ENCODE data around the gene IL3.

DNA sequence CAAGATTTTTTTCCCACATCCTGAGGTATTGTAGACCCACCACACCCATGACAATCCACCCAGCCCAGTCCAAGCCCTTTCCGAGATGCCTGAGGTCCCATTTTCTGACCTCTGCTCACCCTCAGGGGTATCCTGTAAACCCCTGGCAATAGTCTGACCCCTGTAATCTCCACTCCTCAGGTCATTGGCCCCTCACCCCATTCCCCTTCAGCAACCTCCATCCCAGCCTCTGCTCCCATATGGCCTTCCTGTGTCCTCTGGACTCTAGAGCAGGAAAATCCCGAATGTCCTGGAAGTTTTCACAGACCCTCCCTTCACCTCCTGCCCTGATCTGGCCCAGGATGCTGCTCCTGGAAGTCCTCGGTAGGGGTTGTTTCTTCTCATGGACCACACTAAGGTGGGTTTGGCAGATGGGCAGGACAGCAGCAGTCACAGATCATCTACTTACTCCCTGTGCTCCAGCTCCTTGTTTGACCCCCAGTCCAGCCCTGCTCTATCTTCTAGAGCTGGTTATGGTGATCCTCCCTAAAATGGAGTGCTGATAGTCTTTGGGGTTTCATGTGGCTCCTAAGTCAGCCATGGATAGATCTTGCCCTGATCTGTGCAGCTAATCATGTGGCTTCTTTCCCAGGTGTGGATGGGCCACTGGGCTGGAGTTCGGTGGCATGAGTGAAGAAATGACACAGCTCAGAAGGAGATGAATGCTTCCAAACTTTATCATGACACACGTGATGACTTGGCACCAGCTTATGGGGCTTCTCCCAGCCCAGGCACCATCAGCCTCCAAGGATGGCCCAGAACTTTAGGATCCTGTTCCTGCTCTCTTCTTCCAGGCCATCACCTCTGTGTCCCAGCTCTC, 37.0 kb upstream of the IL3 start:
- TF ChIP-seq POLR2A (IDR thresholded peaks at IDR 0.05; ENCODE audit: low read depth, low read length) (no peak), MAZ (IDR thresholded peaks at IDR 0.05; ENCODE audit: borderline replicate concordance, low read depth, low read length) (no peak), SMC3 (IDR thresholded peaks at IDR 0.05; ENCODE audit: low read depth, low read length) (no peak), MXI1 (IDR thresholded peaks at IDR 0.05; ENCODE audit: borderline replicate concordance, low read depth, low read length) (no peak), RAD21 (IDR thresholded peaks at IDR 0.05; ENCODE audit: low read length) (no peak), RFX5 (IDR thresholded peaks at IDR 0.05; ENCODE audit: low read depth, low read length) (no peak), NFE2L2 (IDR thresholded peaks at IDR 0.05; ENCODE audit: low read depth, low read length) (no peak), BHLHE40 (IDR thresholded peaks at IDR 0.05; ENCODE audit: low read depth, low read length) (no peak), CEBPB (IDR thresholded peaks at IDR 0.05; ENCODE audit: low read depth, low read length) (no peak), FOS (IDR thresholded peaks at IDR 0.05; ENCODE audit: low read depth, low read length) (no peak), CHD1 (IDR thresholded peaks at IDR 0.05; ENCODE audit: low read depth, low read length) (no peak)
- TF ChIP-seq, protein P1, sequence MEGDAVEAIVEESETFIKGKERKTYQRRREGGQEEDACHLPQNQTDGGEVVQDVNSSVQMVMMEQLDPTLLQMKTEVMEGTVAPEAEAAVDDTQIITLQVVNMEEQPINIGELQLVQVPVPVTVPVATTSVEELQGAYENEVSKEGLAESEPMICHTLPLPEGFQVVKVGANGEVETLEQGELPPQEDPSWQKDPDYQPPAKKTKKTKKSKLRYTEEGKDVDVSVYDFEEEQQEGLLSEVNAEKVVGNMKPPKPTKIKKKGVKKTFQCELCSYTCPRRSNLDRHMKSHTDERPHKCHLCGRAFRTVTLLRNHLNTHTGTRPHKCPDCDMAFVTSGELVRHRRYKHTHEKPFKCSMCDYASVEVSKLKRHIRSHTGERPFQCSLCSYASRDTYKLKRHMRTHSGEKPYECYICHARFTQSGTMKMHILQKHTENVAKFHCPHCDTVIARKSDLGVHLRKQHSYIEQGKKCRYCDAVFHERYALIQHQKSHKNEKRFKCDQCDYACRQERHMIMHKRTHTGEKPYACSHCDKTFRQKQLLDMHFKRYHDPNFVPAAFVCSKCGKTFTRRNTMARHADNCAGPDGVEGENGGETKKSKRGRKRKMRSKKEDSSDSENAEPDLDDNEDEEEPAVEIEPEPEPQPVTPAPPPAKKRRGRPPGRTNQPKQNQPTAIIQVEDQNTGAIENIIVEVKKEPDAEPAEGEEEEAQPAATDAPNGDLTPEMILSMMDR (conservative IDR thresholded peaks at IDR 0.05; ENCODE audit: low read depth, low read length): no peak
- TF ChIP-seq, protein P2, sequence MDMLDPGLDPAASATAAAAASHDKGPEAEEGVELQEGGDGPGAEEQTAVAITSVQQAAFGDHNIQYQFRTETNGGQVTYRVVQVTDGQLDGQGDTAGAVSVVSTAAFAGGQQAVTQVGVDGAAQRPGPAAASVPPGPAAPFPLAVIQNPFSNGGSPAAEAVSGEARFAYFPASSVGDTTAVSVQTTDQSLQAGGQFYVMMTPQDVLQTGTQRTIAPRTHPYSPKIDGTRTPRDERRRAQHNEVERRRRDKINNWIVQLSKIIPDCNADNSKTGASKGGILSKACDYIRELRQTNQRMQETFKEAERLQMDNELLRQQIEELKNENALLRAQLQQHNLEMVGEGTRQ (IDR thresholded peaks at IDR 0.05; ENCODE audit: low read depth, low read length): no peak
